ENCODE measurements around the gene TFF2. TPM values are rescaled to one million over a fixed set of nuclear protein-coding genes. Genes with fewer than 3 reads are reported as not detected.
A peak's percentile ranks its signal among the peaks of the same experiment; 100 is the strongest.

The TFF2 gene
- total and polyA plus RNA-seq, 10 donors = 0.14 TPM; not detected in 9

- 83 to 89% (median 86%) methylated on average over 11 of the region's 11 CpGs for WGBS, 5 donors
- H3K27me3 ChIP-seq (replicated peaks in 1 of 7) = peaks cover 0 to 26% (median 0%) of the 10 kb centered on the region in 7 donors
- H3K9me3 ChIP-seq = peaks cover 0 to 21% (median 16%) of the 10 kb centered on the region in 8 donors
- DNase-seq = peak; percentile 37
- no peak overlapping the region for H3K4me3 ChIP-seq
- H3K36me3 ChIP-seq = no peaks in the 10 kb centered on the region
- intact Hi-C loops (cut with DNase I; ENCODE audit: low total_unique reads) = no loop called here
- H3K27ac ChIP-seq = no peak overlapping the region
- TF ChIP-seq POLR2AphosphoS5 (IDR thresholded peaks at IDR 0.05) (no peak), POLR2A (IDR thresholded peaks at IDR 0.05) (no peak), CTCF (IDR thresholded peaks at IDR 0.05 in 8 of 11, conservative IDR thresholded peaks at IDR 0.05 in 3 of 11) (no peak)
- H3K4me1 ChIP-seq = no peaks in the 10 kb centered on the region
Observed at GRCh38 chr21:42350318-42350910, 380 bp downstream of the TFF2 start.

- intact Hi-C loops (cut with DNase I; ENCODE audit: low total_unique reads) = no loop called here
- H3K9me3 ChIP-seq = peaks cover 0 to 14% (median 9%) of the 10 kb centered on the region in 8 donors
- 73 to 86% (median 81%) methylated on average over 14 of the region's 14 CpGs for WGBS, 5 donors
- no peak overlapping the region for H3K27ac ChIP-seq
- no peak overlapping the region for H3K4me3 ChIP-seq
- TF ChIP-seq POLR2AphosphoS5 (IDR thresholded peaks at IDR 0.05) (no peak), POLR2A (IDR thresholded peaks at IDR 0.05) (no peak), CTCF (IDR thresholded peaks at IDR 0.05 in 8 of 11, conservative IDR thresholded peaks at IDR 0.05 in 3 of 11) (no peak)
- no peaks in the 10 kb centered on the region for H3K4me1 ChIP-seq
- DNase-seq = peak; percentile 21
- H3K27me3 ChIP-seq (replicated peaks in 1 of 7) = peaks cover 0 to 26% (median 0%) of the 10 kb centered on the region in 7 donors
- H3K36me3 ChIP-seq = no peaks in the 10 kb centered on the region
Observed at GRCh38 chr21:42349420-42350317, 1.1 kb downstream of the TFF2 start.

GRCh38 chr21:42348762-42349161 is 2.0 kb downstream of the TFF2 start:
- peaks cover 0 to 4% (median under 1%) of the 10 kb centered on the region in 8 donors for H3K9me3 ChIP-seq
- no peak overlapping the region for H3K27ac ChIP-seq
- intact Hi-C loops (cut with DNase I; ENCODE audit: low total_unique reads) = no loop called here
- WGBS, 5 donors = 85 to 100% (median 96%) methylated on average over 2 of the region's 2 CpGs
- no peak overlapping the region for H3K4me3 ChIP-seq
- H3K36me3 ChIP-seq = no peaks in the 10 kb centered on the region
- peak; percentile 4 for DNase-seq
- H3K4me1 ChIP-seq = no peaks in the 10 kb centered on the region
- H3K27me3 ChIP-seq (replicated peaks in 1 of 7) = peaks cover 0 to 26% (median 0%) of the 10 kb centered on the region in 7 donors
- TF ChIP-seq POLR2A (IDR thresholded peaks at IDR 0.05) (no peak), CTCF (IDR thresholded peaks at IDR 0.05 in 8 of 11, conservative IDR thresholded peaks at IDR 0.05 in 3 of 11) (no peak), POLR2AphosphoS5 (IDR thresholded peaks at IDR 0.05) (no peak)

All from spleen (tissue), 11 donors.